Loucy (cell line): ENCODE results near the gene SYNPO.

ENCODE experiments used
- H2AFZ ChIP-seq: fragments of 200-600 bp; sonication (generic); 2 replicates; pipeline ENCODE4 v1.6.0; 2016; ENCODE audit warnings: antibody characterized with exemption, mild to moderate bottlenecking, low read length, moderate library complexity
- H3F3A ChIP-seq: fragments of 200-600 bp; 2 replicates; pipeline ENCODE4 v1.6.0; 2016; ENCODE audit warnings: antibody characterized with exemption, low read depth, mild to moderate bottlenecking
- H3K27me3 ChIP-seq: fragments of 200-600 bp; sonication (generic); 2 replicates; pipeline ENCODE4 v1.6.1; 2014; ENCODE audit warnings: low read length, mild to moderate bottlenecking; ENCODE audit not compliant: insufficient read depth, poor library complexity, severe bottlenecking
- H3K36me3 ChIP-seq: fragments of 200-600 bp; sonication (generic); 2 replicates; pipeline ENCODE4 v1.6.1; 2016; ENCODE audit warnings: low read length; ENCODE audit not compliant: insufficient read depth
- H3K4me1 ChIP-seq: fragments of 200-600 bp; sonication (generic); 2 replicates; pipeline ENCODE4 v1.5.1; 2014; ENCODE audit warnings: low read length, mild to moderate bottlenecking; ENCODE audit not compliant: insufficient read depth, poor library complexity, severe bottlenecking
- H3K4me2 ChIP-seq: fragments of 200-600 bp; sonication (generic); 2 replicates; pipeline ENCODE4 v1.6.0; 2014; ENCODE audit warnings: antibody characterized with exemption, low read length, low read depth, mild to moderate bottlenecking; ENCODE audit not compliant: poor library complexity, severe bottlenecking
- H3K4me3 ChIP-seq: fragments of 200-600 bp; sonication (generic); 2 replicates; pipeline ENCODE4 v1.5.1; 2014; ENCODE audit warnings: low read length, mild to moderate bottlenecking, mixed read lengths; ENCODE audit not compliant: poor library complexity, severe bottlenecking
- H3K79me2 ChIP-seq: fragments of 200-600 bp; sonication (generic); 2 replicates; pipeline ENCODE4 v1.6.1; 2014; ENCODE audit warnings: low read length; ENCODE audit not compliant: insufficient read depth
- H3K9ac ChIP-seq: fragments of 200-600 bp; sonication (generic); 2 replicates; pipeline ENCODE4 v1.6.0; 2014; ENCODE audit warnings: mild to moderate bottlenecking, low read depth, low read length, moderate library complexity; ENCODE audit not compliant: poor library complexity, severe bottlenecking
- H3K9me2 ChIP-seq: fragments of 200-600 bp; sonication (generic); replicated peaks from 2 replicates; pipeline ENCODE4 v1.6.1; 2016; ENCODE audit warnings: low read depth, low read length, mixed read lengths
- H3K9me3 ChIP-seq: fragments of 200-600 bp; sonication (generic); 2 replicates; pipeline ENCODE4 v1.6.1; 2014; ENCODE audit warnings: mild to moderate bottlenecking, antibody characterized with exemption, low read length, low read depth; ENCODE audit not compliant: insufficient read depth
- H4K20me1 ChIP-seq: fragments of 200-600 bp; sonication (generic); 2 replicates; pipeline ENCODE4 v1.6.0; 2014; ENCODE audit warnings: antibody characterized with exemption, low read length, mild to moderate bottlenecking; ENCODE audit not compliant: insufficient read depth, poor library complexity, severe bottlenecking
- CTCF ChIP-seq: fragments of 200-600 bp; sonication (generic); conservative IDR thresholded peaks from 2 replicates; pipeline ENCODE4 v1.5.1; 2014; ENCODE audit warnings: mild to moderate bottlenecking, antibody characterized with exemption, low read length
- EZH2phosphoT487 ChIP-seq: fragments of 200-600 bp; IDR thresholded peaks from 2 replicates; pipeline ENCODE4 v1.6.1; 2018; ENCODE audit warnings: antibody characterized with exemption, mild to moderate bottlenecking, moderate library complexity, borderline replicate concordance

SYNPO gene

GRCh38 chr5:150596826-150597225 is 43.6 kb upstream of the SYNPO start:
- H3K4me2 ChIP-seq: no peak overlapping the region
- no peaks in the 10 kb centered on the region for H4K20me1 ChIP-seq
- no peak overlapping the region for H3K4me3 ChIP-seq
- no peaks in the 10 kb centered on the region for H3K79me2 ChIP-seq
- no peak overlapping the region for H3K9ac ChIP-seq
- H3K9me2 ChIP-seq: no peaks in the 10 kb centered on the region
- H3F3A ChIP-seq: no peaks in the 10 kb centered on the region
- H3K4me1 ChIP-seq: peaks cover 10% of the 10 kb centered on the region
- no peaks in the 10 kb centered on the region for H3K27me3 ChIP-seq
- no peaks in the 10 kb centered on the region for H3K36me3 ChIP-seq
- no peak for TF ChIP-seq EZH2phosphoT487
- TF ChIP-seq CTCF: no peak
- no peak overlapping the region for H2AFZ ChIP-seq
- H3K9me3 ChIP-seq: no peaks in the 10 kb centered on the region

- Histone ChIP-seq H3K4me1 (peaks cover 10% of the 10 kb centered on the region), H3K9me2 (no peaks in the 10 kb centered on the region), H3K9me3 (no peaks in the 10 kb centered on the region), H3K79me2 (no peaks in the 10 kb centered on the region), H3K36me3 (no peaks in the 10 kb centered on the region), H3K27me3 (no peaks in the 10 kb centered on the region), H2AFZ (no peak overlapping the region), H4K20me1 (no peaks in the 10 kb centered on the region), H3K9ac (no peak overlapping the region), H3K4me3 (no peak overlapping the region), H3K4me2 (no peak overlapping the region), H3F3A (no peaks in the 10 kb centered on the region)
- TF ChIP-seq CTCF (no peak), EZH2phosphoT487 (no peak)
Observed at GRCh38 chr5:150598006-150598405, 42.5 kb upstream of the SYNPO start.

GRCh38 chr5:150598821-150599273 is 41.6 kb upstream of the SYNPO start:
- Histone ChIP-seq H3K27me3 (no peaks in the 10 kb centered on the region), H3K9ac (no peak overlapping the region), H3K4me3 (no peak overlapping the region), H3K4me2 (no peak overlapping the region), H3K9me2 (no peaks in the 10 kb centered on the region), H4K20me1 (no peaks in the 10 kb centered on the region), H3F3A (no peaks in the 10 kb centered on the region), H3K79me2 (no peaks in the 10 kb centered on the region), H3K36me3 (no peaks in the 10 kb centered on the region), H3K9me3 (no peaks in the 10 kb centered on the region), H3K4me1 (peaks cover 10% of the 10 kb centered on the region), H2AFZ (no peak overlapping the region)
- TF ChIP-seq CTCF (no peak), EZH2phosphoT487 (no peak)
